Measurements from ENCODE around the gene PCDH15.
"Not testable (repeated sequence)": the region's sequence is repeated elsewhere in the genome, so short reads cannot be mapped to it uniquely, and the experiment has no call there.

PCDH15 gene

DNA sequence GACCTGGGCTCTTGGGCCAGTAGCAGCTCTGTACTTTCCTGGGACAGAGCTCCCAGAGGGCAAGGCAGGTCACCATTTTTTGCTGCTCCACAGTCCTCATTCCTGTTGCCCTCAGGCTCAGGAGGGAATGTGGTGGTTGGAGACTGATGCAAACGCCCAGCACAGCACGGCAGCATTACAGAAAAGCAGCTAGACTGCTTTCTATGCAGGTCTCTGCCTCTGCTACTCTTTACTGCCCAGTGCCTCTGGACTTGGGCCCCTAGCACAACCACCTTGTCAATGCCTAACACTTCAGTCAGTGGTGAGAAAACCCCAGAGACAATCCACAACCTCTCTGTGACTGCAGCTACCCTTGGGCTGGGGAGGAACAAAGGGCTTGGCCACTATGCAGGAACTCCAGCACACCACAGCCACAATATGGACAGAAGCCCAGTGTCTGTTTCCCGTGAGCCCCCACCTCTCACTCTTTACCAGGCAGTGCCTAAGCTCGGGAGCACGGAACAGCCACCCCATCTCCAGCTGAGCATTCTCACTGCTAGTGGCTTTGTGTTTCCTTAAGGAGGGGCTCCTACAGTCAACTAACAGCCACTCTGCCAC lies 790.6 kb downstream of the PCDH15 start:
- in situ Hi-C loops (cut with MboI; ENCODE audit: low sequenced_read_pairs), result no loop called here

DNA sequence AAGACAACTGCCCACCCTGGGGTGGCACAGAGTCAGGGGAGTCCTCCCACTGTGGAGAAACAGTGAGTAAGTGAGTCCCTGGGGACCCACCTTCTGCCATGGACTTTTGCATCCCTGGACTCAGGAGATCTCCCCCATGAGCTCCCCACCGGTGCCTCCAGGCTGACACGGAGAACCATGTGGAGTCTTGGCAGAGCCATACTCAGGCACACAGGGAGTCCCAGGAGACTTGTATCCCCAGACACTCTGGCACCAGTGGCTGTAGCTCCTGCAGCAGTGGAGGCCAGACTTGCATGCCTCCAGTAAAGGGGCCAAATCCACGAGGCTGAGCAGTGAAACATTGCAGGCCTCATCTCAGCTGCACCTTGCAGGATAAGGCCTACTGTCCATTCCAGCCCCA lies 791.4 kb downstream of the PCDH15 start:
- in situ Hi-C loops (cut with MboI; ENCODE audit: low sequenced_read_pairs), result no loop called here

DNA sequence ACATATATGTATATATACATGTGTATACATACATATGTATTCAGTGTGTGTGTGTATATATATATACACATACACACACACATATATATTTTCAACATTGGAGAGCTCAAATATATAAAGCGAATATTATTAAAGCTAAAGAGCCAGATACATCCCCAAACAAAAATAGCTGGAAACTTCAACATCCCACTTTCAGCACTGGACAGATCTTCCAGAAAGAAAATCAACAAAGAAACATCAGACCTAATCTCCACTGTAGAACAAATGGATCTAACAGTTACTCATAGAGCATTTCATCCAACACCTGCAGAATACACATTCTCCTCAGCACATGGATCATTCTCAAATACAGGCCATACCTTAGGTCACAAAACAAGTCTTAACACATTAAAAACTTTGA lies 799.0 kb downstream of the PCDH15 start:
- in situ Hi-C loops (cut with MboI; ENCODE audit: low sequenced_read_pairs), result no loop called here

DNA sequence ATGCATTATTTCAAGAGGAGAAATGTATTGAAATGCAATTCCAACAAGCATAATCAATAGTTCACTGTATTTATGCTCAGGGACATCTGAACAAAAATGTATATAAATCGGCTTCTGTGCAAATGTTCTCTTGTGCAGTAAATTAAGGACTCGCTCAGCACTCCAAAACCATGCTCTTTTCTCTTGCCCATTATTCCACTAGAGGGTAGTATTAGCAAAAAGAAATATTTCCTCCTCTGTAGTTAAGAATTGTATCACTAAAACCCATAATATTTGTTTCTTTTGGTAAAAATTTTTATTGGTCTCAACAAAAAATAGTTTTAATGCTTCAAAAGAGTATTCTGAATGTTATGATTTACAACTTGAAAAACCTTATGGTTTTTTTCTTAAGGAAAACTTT lies 803.1 kb downstream of the PCDH15 start:
- in situ Hi-C loops (cut with MboI; ENCODE audit: low sequenced_read_pairs), result no loop called here

DNA sequence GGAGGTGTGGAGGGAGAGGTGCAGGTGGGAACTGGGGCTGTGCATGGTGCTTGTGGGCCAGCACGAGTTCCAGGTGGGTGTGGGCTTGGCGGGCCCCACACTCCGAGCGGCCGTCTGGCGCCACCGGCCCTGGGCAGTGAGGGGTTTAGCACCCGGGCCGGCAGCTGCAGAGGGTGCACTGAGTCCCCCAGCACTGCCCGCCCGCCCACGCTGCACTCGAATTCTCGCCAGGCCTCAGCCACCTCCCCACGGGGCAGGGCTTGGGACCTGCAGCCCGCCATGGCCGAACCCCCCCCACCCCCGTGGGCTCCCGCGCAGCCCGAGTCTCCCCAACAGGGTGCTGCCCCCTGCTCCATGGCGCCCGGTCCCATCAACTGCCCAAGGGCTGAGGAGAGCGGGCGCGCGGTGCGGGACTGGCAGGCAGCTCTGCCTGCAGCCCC lies 810.2 kb downstream of the PCDH15 start:
- in situ Hi-C loops (cut with MboI; ENCODE audit: low sequenced_read_pairs), result no loop called here

DNA sequence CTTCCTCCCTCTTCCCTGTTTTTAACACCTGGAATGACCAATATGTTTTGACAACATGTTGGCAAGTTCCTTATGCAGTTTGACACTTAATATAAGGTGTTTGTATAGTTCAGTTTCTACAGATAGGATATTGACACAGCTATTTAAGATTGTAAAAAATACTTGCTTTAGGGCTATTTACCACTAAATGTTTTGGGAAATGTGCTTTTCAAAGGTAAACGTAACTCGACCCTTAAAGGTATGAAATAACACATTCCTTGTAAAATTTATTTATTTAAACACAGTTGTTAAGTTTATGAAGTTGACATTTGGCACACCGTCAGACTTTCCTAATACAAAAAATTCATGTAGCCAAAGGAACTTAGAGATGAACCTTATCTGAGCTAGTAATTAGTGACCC lies 817.6 kb downstream of the PCDH15 start:
- in situ Hi-C loops (cut with MboI; ENCODE audit: low sequenced_read_pairs), result no loop called here

DNA sequence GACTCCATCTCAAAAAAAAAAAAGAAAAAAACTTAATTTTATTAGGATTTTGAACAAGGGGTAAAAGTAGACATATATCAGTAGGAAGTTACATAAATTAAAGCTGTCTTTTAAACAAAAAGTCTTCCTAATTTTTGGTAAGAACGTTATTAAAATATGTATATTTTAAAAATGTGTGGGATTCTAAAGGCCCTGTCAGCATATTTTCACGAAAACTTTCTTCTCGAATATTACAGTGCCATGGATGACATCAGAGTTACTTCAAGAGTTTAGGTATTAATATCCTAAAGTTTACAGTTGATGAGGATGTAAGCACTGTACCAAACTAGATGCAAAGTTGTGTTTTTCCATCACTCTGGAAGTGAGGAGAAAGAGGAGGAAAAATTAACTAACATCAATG lies 820.8 kb downstream of the PCDH15 start:
- in situ Hi-C loops (cut with MboI; ENCODE audit: low sequenced_read_pairs), result no loop called here

DNA sequence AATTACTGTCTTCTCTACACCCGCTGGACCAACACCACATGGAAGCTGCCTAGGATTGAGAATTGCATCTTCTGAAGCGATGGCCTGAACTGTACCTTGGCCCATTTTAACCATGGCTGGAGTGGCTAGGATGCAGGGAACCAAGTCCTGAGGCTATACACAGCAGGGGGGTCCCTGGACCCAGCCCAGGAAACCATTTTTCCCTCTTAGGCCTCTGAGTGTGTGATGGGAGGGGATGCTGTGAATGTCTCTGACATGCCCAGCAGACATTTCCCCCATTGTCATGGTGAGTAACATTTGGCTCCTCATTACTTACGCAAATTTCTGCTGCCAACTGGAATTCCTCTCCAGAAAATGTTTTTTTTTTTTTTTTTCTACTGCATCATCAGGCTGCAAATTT lies 822.7 kb downstream of the PCDH15 start:
- in situ Hi-C loops (cut with MboI; ENCODE audit: low sequenced_read_pairs), result no loop called here

DNA sequence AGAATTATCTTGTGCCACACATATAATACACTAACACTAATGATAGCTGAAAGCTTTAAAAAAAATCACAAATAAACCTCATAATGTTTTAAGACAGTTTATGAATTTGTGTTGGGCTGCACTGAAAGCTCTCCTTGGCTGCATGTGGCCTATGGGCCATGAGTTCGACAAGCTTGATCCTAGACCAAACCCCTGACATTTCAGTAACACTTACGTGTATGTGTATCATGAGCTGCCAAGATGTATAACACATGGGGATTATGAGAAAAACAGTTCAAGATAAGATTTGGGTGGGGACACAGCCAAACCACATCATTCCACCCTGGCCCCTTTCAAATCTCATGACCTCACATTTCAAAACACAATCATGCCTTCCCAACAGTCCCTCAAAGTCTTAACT lies 823.8 kb downstream of the PCDH15 start:
- in situ Hi-C loops (cut with MboI; ENCODE audit: low sequenced_read_pairs), result no loop called here

DNA sequence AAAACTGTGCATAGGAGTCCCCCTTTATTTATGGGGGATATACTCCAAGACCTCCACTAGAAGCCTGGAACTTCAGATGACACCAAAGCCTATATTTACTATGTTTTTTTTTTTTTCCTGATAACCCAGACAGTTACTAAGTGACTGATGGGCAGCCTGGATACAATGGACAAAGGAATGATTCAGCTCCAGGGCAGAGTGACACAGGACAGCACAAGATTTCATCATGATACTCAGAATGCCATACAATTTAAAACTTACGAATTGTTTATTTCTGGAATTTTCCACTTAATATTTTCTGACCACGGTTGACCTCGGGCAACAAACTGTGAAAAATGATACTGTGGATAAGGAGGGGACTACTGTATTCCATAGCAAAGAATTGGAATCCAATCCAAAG lies 843.6 kb downstream of the PCDH15 start:
- in situ Hi-C loops (cut with MboI; ENCODE audit: low sequenced_read_pairs), result no loop called here

DNA sequence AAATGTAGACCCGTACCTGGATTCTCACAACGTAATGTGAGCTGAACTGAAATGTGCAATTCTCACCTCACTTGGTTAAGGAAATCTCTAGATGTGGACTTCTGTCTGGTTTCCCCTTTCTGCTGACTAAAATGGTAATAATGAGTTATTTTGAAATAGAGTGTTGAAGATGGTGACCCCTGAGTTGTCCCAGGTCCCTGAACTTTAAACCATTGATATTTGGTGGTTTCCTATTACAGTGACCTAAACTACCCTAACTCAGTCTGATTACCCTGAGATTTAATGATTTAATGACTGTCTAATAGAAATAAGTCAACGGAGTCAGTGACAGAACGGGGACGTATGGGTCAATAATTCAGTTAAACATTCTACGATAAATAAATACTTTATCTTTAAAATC lies 845.9 kb downstream of the PCDH15 start:
- in situ Hi-C loops (cut with MboI; ENCODE audit: low sequenced_read_pairs), result no loop called here

DNA sequence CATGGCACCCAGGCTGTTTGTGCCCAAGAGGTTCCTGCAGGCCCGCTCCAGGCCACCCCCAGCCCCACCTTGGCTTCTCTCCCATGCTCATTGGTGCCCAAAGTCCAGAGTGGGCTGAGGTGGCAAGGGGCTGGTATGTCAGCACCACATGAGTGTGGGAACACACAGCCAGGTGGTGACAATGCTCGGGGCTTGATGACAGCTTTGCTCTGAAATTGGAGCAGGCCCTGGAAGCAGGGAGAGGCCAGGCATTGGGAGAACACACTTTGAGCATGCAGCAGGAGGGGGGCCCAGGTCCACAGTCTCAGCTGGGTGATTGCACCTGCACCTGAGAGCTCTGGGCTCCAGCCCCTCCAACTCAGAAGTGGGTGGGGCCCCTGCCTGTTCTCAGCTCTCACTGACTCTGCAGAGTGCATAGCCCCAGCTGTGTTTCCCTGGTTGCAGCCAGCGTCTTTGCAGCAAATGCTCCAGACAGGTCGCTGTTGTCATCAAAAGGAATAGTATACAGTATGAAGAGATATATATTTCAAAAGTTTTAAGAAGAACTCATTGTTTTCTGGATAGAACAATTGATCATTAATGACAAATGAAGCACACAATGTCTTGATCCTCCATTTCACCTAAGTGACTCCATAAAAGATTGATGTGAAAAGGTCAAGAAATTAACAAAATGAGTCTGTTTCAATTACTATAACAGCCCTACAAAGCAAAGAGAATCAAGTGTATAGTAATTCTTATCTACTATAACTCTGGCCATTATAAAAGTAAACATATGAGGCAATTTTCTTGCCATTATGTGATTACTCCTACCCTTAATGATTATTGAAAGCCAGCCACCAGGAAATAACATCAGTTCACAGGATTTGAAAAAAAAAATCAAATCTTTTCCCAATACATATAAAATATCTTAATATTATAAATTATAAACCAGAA lies 848.1 kb downstream of the PCDH15 start:
- in situ Hi-C loops (cut with MboI; ENCODE audit: low sequenced_read_pairs), result no loop called here

DNA sequence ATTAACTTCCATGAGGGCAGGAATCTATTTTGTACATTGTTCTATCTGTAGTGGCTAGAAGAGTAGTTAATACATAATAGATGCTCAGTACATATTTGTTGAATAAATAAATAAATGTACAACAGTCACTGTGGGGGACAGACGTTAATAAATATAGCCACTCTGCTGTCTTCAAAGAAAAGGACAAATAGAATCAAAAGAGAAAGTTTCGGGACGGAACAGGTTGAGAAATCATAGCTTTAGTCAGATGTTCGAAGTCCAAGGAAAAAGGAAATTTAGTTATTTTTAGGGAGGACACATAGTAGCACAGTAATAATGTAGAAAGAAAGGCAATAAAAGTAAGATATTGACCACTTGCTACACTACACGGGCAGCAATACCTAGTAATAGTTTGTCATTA lies 861.4 kb downstream of the PCDH15 start:
- in situ Hi-C loops (cut with MboI; ENCODE audit: low sequenced_read_pairs), result no loop called here

DNA sequence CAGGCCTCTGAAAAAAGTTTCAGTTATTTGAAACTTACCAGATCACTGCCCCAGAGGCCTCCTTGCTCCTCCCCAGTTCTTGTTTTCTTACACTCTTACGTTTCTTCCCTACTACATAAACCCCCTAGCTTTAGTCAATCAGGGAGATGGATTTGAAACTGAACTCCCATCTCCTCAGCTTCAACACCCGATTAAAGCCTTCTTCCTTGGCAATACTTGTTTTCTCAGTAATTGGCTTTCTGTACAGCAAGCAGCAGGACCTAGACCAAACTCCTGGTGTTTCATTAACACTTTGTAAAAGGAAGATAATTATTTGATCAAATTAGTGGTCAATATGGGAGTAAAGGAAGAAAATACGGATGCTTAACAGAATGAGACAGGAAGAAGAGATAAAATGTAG lies 870.4 kb downstream of the PCDH15 start:
- in situ Hi-C loops (cut with MboI; ENCODE audit: low sequenced_read_pairs), result no loop called here

DNA sequence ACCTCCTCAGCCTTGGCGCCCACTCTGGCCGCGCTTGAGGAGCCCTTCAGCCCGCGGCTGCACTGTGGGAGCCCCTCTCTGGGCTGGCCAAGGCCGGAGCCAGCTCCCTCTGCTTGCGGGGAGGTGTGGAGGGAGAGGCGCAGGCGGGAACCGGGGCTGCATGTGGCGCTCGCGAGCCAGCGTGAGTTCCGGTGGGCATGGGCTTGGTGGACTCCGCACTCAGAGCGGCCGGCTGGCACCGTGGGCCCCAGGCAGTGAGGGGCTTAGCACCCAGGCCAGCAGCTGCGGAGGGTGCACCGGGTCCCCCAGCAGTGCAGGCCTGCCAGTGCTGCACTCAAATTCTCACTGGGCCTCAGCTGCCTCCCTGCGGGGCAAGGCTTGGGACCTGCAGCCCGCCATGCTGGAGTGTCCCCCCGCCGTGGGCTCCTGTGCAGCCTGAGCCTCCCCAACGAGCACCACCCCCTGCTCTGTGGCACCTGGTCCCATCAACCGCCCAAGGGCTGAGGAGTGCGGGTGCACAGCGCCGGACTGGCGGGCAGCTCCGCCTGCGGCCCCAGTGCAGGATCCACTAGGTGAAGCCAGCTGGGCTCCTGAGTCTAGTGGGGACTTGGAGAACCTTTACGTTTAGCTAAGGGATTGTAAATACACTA lies 876.9 kb downstream of the PCDH15 start:
- in situ Hi-C loops (cut with MboI; ENCODE audit: low sequenced_read_pairs), result not testable (repeated sequence)

DNA sequence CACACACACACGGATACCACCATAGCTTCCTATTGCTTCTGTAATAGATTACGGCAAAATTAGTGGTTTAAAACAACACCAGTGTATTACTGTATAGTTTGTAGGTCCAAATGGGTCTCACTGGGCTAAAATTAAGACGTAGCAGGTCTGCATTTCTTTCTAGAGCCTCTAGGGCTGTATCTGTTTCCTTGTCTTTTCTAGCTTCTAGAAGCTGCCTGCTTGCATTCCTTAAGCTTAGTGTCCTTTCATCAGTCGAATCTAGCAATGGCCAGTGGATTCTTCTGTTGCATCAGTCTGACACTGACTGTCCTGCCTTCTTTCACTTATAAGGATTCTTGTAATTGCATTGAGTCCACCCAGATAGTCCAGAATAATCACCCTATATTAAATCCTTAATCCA lies 882.3 kb downstream of the PCDH15 start:
- in situ Hi-C loops (cut with MboI; ENCODE audit: low sequenced_read_pairs), result no loop called here

DNA sequence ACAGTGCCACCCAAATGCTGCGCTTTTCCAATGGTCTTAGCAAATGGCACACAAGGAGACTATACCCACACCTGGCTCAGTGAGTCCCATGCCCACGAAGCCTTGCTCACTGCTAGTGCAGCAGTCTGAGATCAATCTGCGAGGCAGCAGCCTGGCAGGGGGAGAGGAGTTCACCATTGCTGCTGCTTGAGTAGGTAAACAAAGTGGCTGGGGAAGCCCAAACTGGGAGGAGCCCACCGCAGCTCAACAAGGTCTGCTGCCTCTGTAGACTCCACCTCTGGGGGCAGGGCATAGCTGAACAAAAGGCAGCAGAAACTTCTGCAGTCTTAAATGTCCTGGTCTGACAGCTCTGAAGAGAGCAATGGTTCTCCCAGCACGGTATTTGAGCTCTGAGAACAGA lies 891.2 kb downstream of the PCDH15 start:
- in situ Hi-C loops (cut with MboI; ENCODE audit: low sequenced_read_pairs), result no loop called here

DNA sequence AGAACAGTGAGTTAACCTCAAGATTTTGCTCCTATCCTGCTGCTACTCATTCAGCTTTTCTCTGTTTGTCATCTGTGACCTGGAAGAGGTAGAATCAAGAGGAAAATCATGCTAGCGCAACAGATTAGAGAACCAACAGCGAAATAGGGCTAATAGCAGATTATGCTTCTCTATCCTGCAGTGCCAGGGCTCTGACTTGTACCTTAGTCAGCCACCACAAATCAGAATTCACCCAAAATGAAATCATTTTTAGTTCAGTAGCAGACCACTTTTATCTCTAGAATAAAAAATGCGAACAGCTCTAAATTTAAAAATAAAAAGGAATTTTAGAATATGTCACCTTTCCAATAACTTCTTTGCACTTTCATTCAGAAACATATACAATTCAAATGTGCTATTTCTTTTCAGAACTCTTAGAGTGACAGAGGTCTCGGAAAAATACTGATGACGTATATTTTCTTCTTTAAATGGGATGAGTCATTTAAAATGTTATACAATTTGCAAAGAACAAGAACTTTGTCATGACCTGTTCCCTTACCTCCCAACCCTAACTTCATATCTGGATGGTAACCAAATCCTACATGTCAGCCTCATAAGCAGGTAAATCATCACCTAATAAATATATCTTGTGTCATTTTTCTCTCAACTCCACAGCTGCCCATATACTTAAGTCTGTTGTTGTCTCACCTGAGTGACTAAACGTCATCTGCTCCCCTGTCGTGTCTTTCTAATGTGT lies 896.4 kb downstream of the PCDH15 start:
- in situ Hi-C loops (cut with MboI; ENCODE audit: low sequenced_read_pairs), result no loop called here

DNA sequence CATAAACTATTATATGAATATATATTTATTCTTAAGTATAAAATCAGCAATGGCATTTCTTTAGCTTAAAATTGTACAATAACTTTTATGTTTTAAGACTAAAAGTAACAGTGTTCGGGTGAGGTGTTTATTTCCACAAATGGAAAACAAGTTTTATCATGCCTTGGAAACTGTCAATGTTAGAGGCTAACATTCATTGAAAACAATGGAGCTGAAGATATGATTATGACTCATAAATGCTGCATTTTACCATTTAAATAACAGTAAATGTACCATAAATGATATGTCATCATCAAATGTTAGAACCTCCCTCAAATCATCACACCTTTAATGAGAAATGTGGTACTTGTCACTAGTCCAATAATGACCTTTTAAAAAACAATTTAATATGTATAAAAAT lies 897.3 kb downstream of the PCDH15 start:
- in situ Hi-C loops (cut with MboI; ENCODE audit: low sequenced_read_pairs), result no loop called here

DNA sequence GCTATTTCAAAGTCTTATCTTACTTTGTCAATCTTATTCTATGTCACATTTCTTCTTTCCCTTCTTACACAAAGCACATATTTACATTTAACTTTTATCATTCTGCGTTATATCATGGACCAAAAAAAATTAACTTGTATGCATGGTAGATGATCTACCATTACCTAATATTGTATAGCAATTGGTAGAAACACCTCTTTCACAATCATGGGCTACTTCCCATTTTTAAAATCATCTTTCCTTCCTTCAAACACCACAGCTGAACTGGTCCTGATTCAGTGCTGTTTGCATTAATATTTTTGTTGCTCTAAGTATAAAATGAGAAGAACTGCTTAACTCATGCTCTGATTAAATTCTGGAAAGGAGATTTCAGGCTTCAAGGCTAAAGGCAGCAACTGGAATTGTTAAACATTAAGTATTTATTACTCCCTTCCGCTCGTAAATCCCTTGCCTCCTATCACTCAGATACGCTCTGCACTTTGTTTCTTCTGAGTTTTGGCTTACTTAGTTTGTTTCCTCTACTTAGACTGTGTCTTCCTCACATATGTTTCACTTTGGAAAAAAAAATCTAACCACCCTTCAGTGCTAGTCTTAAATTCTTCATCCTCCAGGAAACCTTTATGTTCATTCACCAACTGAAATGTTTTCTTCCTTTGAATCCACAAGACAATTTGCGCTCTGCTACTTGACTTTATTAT lies 901.4 kb downstream of the PCDH15 start:
- in situ Hi-C loops (cut with MboI; ENCODE audit: low sequenced_read_pairs), result no loop called here

DNA sequence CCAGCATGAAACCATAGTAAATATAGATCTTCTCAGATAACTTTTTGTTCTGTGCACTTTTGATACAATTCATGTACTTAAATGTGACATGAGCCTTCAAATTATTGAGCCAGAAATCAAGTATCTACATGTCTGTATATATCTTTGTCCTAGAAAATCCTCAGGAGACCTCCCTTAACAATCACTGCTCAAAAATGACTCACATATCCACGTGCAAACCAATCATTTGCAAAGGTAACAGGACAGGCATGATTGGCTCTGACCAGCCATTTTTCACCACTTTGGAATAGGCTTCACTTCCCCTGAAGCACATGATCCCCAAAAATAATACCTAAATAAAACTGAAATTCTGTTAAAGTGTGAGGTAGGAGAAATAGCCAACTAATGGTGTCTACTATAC lies 902.5 kb downstream of the PCDH15 start:
- in situ Hi-C loops (cut with MboI; ENCODE audit: low sequenced_read_pairs), result no loop called here

Measured in HL-60/S4 treated with retinoic acid at 250 ng/mL for 4 days and 3 days (cell line).